HCT116 (cell line): ENCODE data around the gene KDM2B.
"Not testable (repeated sequence)": the region's sequence is repeated elsewhere in the genome, so short reads cannot be mapped to it uniquely, and the experiment has no call there.

Source experiments
- SIN3A ChIP-seq: IDR thresholded peaks from 2 replicates; pipeline ENCODE4 v1.6.1; 2012; ENCODE audit warnings: low read depth
- TF ChIP-seq, protein P1 (sequence below), 3 experiments: fragments of 200-600 bp in 1 of 3; sonication (generic) in 1 of 3; IDR thresholded peaks in 2 of 3; conservative IDR thresholded peaks in 1 of 3; 2 replicates each; pipeline ENCODE4 v1.5.1; 2012 to 2017; ENCODE audit warnings: low read depth in 2 of 3, low read length in 2 of 3, antibody characterized with exemption in 1 of 3, borderline replicate concordance in 1 of 3, control low read depth in 1 of 3, mild to moderate bottlenecking in 1 of 3, mixed read lengths in 1 of 3, mixed run types in 1 of 3, moderate library complexity in 1 of 3; ENCODE audit not compliant: insufficient read depth in 1 of 3

DNA sequence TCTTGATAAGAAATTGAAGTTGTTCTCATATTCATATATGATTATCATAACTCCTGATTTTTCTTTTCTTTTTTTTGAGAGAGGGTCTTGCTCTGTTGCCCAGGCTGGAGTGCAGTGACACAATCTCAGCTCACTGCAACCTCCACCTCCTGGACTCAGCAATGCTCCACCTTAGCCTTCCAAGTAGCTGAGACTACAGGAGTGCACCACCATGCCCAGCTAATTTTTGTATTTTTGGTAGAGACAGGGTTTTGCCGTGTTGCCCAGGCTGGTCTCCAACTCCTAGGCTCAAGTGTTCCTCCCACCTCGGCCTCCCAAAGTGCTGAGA, 2.5 kb upstream of the KDM2B start:
- not testable (repeated sequence) for TF ChIP-seq SIN3A
- TF ChIP-seq, protein P1, sequence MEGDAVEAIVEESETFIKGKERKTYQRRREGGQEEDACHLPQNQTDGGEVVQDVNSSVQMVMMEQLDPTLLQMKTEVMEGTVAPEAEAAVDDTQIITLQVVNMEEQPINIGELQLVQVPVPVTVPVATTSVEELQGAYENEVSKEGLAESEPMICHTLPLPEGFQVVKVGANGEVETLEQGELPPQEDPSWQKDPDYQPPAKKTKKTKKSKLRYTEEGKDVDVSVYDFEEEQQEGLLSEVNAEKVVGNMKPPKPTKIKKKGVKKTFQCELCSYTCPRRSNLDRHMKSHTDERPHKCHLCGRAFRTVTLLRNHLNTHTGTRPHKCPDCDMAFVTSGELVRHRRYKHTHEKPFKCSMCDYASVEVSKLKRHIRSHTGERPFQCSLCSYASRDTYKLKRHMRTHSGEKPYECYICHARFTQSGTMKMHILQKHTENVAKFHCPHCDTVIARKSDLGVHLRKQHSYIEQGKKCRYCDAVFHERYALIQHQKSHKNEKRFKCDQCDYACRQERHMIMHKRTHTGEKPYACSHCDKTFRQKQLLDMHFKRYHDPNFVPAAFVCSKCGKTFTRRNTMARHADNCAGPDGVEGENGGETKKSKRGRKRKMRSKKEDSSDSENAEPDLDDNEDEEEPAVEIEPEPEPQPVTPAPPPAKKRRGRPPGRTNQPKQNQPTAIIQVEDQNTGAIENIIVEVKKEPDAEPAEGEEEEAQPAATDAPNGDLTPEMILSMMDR (IDR thresholded peaks at IDR 0.05 in 2 of 3, conservative IDR thresholded peaks at IDR 0.05 in 1 of 3; ENCODE audit: borderline replicate concordance in 1 of 3, insufficient read depth in 1 of 3, low read depth in 2 of 3, low read length in 2 of 3) = not testable (repeated sequence)
